ENCODE measurements around the gene FAM13A. TPM values are rescaled to one million over a fixed set of nuclear protein-coding genes. Genes with fewer than 3 reads are reported as not detected.

The FAM13A gene
- total RNA-seq, 4 donors from 2014 or later = 61.8 to 217 (median 152) TPM

DNA sequence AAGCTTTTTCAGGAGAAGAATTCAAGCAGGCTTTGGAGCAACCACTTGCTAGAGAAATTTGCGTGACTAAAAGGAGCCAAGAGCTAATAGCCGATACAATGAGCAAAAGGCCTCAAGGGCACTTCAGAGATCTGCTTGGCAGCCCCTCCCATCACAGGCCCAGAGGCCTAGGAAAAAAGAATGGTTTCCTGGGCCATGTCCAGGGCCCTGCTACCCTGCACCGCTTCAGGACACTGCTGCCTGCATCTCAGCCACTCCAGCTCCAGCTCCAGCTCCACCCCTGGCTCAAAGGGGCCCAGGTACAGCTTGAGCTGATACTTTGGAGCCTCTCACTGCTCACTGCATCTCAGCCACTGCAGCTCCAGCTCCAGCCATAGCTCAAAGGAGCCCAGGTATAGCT is 98.9 kb downstream of the FAM13A start:
- TF ChIP-seq, protein P1, sequence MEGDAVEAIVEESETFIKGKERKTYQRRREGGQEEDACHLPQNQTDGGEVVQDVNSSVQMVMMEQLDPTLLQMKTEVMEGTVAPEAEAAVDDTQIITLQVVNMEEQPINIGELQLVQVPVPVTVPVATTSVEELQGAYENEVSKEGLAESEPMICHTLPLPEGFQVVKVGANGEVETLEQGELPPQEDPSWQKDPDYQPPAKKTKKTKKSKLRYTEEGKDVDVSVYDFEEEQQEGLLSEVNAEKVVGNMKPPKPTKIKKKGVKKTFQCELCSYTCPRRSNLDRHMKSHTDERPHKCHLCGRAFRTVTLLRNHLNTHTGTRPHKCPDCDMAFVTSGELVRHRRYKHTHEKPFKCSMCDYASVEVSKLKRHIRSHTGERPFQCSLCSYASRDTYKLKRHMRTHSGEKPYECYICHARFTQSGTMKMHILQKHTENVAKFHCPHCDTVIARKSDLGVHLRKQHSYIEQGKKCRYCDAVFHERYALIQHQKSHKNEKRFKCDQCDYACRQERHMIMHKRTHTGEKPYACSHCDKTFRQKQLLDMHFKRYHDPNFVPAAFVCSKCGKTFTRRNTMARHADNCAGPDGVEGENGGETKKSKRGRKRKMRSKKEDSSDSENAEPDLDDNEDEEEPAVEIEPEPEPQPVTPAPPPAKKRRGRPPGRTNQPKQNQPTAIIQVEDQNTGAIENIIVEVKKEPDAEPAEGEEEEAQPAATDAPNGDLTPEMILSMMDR (IDR thresholded peaks at IDR 0.05; ENCODE audit: low read depth) = no peak

GRCh38 chr4:88957570-88957969 is 99.4 kb downstream of the FAM13A start:
- TF ChIP-seq, protein P1 (IDR thresholded peaks at IDR 0.05; ENCODE audit: low read depth) = no peak

- TF ChIP-seq, protein P1 (IDR thresholded peaks at IDR 0.05; ENCODE audit: low read depth) = no peak
These were observed 101.2 kb downstream of the FAM13A start for GRCh38 chr4:88955580-88956380.

- TF ChIP-seq, protein P1 (IDR thresholded peaks at IDR 0.05; ENCODE audit: low read depth) = no peak
These were observed 103.6 kb downstream of the FAM13A start for GRCh38 chr4:88953400-88953799.

GRCh38 chr4:88952081-88952480 is 104.9 kb downstream of the FAM13A start:
- TF ChIP-seq, protein P1 (IDR thresholded peaks at IDR 0.05; ENCODE audit: low read depth) = no peak

GRCh38 chr4:88949605-88950004 is 107.4 kb downstream of the FAM13A start:
- TF ChIP-seq, protein P1 (IDR thresholded peaks at IDR 0.05; ENCODE audit: low read depth) = no peak

- TF ChIP-seq, protein P1 (IDR thresholded peaks at IDR 0.05; ENCODE audit: low read depth) = no peak
These were observed 116.5 kb downstream of the FAM13A start for GRCh38 chr4:88940506-88940905.

Data from subcutaneous adipose tissue (tissue), 4 donors.